ENCODE results near the gene KIAA1614. TPM values are rescaled to one million over a fixed set of nuclear protein-coding genes. Genes with fewer than 3 reads are reported as not detected.

KIAA1614 gene
- polyA plus RNA-seq, 1 donor (not counting 4 experiments of a cell fraction or from before 2014, with no cell fraction given): 0.03 TPM

- H3K4me1 ChIP-seq (ENCODE audit: control insufficient read depth, extremely low read depth, insufficient read depth, low read length): no peaks in the 10 kb centered on the region
- dilution Hi-C loops (cut with MboI; ENCODE audit: extremely low pct_ligation_motif_present, low sequenced_read_pairs): no loop called here
- FAIRE-seq: no peak
Measured at GRCh38 chr1:180931529-180931928, 18.8 kb downstream of the KIAA1614 start.

GRCh38 chr1:180932378-180932777, 19.7 kb downstream of the KIAA1614 start:
- H3K79me2 ChIP-seq (ENCODE audit: control insufficient read depth, insufficient read depth, low read length): no peaks in the 10 kb centered on the region
- H3K4me2 ChIP-seq (ENCODE audit: control insufficient read depth, extremely low read depth, insufficient read depth, low read depth, low read length): no peak overlapping the region
- H4K20me1 ChIP-seq (ENCODE audit: control insufficient read depth, extremely low read depth, insufficient read depth, low read length): no peaks in the 10 kb centered on the region
- no peak for DNase-seq (ENCODE audit: low read depth, low spot score)
- H3K9me1 ChIP-seq (ENCODE audit: control insufficient read depth, extremely low read depth, insufficient read depth, low read length): no peaks in the 10 kb centered on the region
- dilution Hi-C loops (cut with MboI; ENCODE audit: extremely low pct_ligation_motif_present, low sequenced_read_pairs): no loop called here
- H2AFZ ChIP-seq (ENCODE audit: control insufficient read depth, low read length): no peak overlapping the region
- no peaks in the 10 kb centered on the region for H3K4me1 ChIP-seq (ENCODE audit: control insufficient read depth, extremely low read depth, insufficient read depth, low read length)
- no peak for TF ChIP-seq CTCF (optimal IDR thresholded peaks at IDR 0.05 in 1 of 3, IDR thresholded peaks at IDR 0.05 in 1 of 3, conservative IDR thresholded peaks at IDR 0.05 in 1 of 3; ENCODE audit: extremely low read depth in 1 of 3, insufficient read depth in 2 of 3, low read length in 3 of 3)
- no peak for TF ChIP-seq EZH2 (IDR thresholded peaks at IDR 0.05; ENCODE audit: low read length)
- no peak for FAIRE-seq
- H3K9ac ChIP-seq (ENCODE audit: control insufficient read depth, extremely low read depth, insufficient read depth, low read length): no peak overlapping the region
- H3K36me3 ChIP-seq (ENCODE audit: control insufficient read depth in 2 of 2, extremely low read depth in 1 of 2, insufficient read depth in 2 of 2, low read length in 2 of 2): no peaks in the 10 kb centered on the region
- H3K27me3 ChIP-seq (ENCODE audit: control insufficient read depth, extremely low read depth, insufficient read depth, low read length): peaks cover 6% of the 10 kb centered on the region
- no peak overlapping the region for H3K4me3 ChIP-seq (ENCODE audit: control insufficient read depth in 2 of 3, extremely low read depth in 1 of 3, insufficient read depth in 2 of 3, low read depth in 1 of 3, low read length in 3 of 3)
- H3K9me3 ChIP-seq (ENCODE audit: control insufficient read depth, low read depth, low read length): no peaks in the 10 kb centered on the region
- H3K27ac ChIP-seq (ENCODE audit: control insufficient read depth, insufficient read depth, low read length): no peak overlapping the region

More at GRCh38 chr1:180931529-180931928, 18.8 kb downstream of the KIAA1614 start:
- H4K20me1 ChIP-seq (ENCODE audit: control insufficient read depth, extremely low read depth, insufficient read depth, low read length): no peaks in the 10 kb centered on the region
- H2AFZ ChIP-seq (ENCODE audit: control insufficient read depth, low read length): no peak overlapping the region
- no peak overlapping the region for H3K27ac ChIP-seq (ENCODE audit: control insufficient read depth, insufficient read depth, low read length)
- H3K79me2 ChIP-seq (ENCODE audit: control insufficient read depth, insufficient read depth, low read length): no peaks in the 10 kb centered on the region
- H3K9ac ChIP-seq (ENCODE audit: control insufficient read depth, extremely low read depth, insufficient read depth, low read length): no peak overlapping the region
- H3K27me3 ChIP-seq (ENCODE audit: control insufficient read depth, extremely low read depth, insufficient read depth, low read length): no peaks in the 10 kb centered on the region
- no peaks in the 10 kb centered on the region for H3K36me3 ChIP-seq (ENCODE audit: control insufficient read depth in 2 of 2, extremely low read depth in 1 of 2, insufficient read depth in 2 of 2, low read length in 2 of 2)
- H3K4me3 ChIP-seq (ENCODE audit: control insufficient read depth in 2 of 3, extremely low read depth in 1 of 3, insufficient read depth in 2 of 3, low read depth in 1 of 3, low read length in 3 of 3): no peak overlapping the region
- no peak overlapping the region for H3K4me2 ChIP-seq (ENCODE audit: control insufficient read depth, extremely low read depth, insufficient read depth, low read depth, low read length)
- TF ChIP-seq CTCF (optimal IDR thresholded peaks at IDR 0.05 in 1 of 3, IDR thresholded peaks at IDR 0.05 in 1 of 3, conservative IDR thresholded peaks at IDR 0.05 in 1 of 3; ENCODE audit: extremely low read depth in 1 of 3, insufficient read depth in 2 of 3, low read length in 3 of 3) (no peak), EZH2 (IDR thresholded peaks at IDR 0.05; ENCODE audit: low read length) (no peak)
- H3K9me1 ChIP-seq (ENCODE audit: control insufficient read depth, extremely low read depth, insufficient read depth, low read length): no peaks in the 10 kb centered on the region
- no peak for DNase-seq (ENCODE audit: low read depth, low spot score)
- H3K9me3 ChIP-seq (ENCODE audit: control insufficient read depth, low read depth, low read length): no peaks in the 10 kb centered on the region
